HUES64 (cell line): ENCODE results near the gene CASKIN2.

ENCODE experiments used
- H3K27ac ChIP-seq: 2 replicates; pipeline ENCODE4 v1.7.0; 2013; ENCODE audit warnings: low read depth, low read length, inconsistent platforms
- H3K27me3 ChIP-seq: 2 replicates; pipeline ENCODE4 v1.6.1; 2013; ENCODE audit warnings: mild to moderate bottlenecking, low read length; ENCODE audit not compliant: insufficient read depth
- H3K36me3 ChIP-seq: 2 replicates; pipeline ENCODE4 v1.6.1; 2013; ENCODE audit warnings: mild to moderate bottlenecking, low read length; ENCODE audit not compliant: insufficient read depth
- H3K4me1 ChIP-seq: 2 replicates; pipeline ENCODE4 v1.6.1; 2013; ENCODE audit warnings: mild to moderate bottlenecking, low read length, moderate library complexity; ENCODE audit not compliant: insufficient read depth
- H3K4me3 ChIP-seq: 2 replicates; pipeline ENCODE4 v1.5.1; 2013; ENCODE audit warnings: mild to moderate bottlenecking, low read length, moderate library complexity
- H3K9ac ChIP-seq: 2 replicates; pipeline ENCODE4 v1.6.1; 2013; ENCODE audit warnings: mild to moderate bottlenecking, low read depth, low read length
- H3K9me3 ChIP-seq: 2 replicates; pipeline ENCODE4 v1.6.1; 2013; ENCODE audit warnings: low read depth, low read length; ENCODE audit not compliant: insufficient read depth
- WGBS: fragments of 150-250, 120-280 bp; methylation state at CpG from one replicate; pipeline ENCODE4 v1.1.7; 2013; ENCODE audit warnings: missing lambda C conversion rate; 5-methylcytosine and 5-hydroxymethylcytosine counted together

Gene CASKIN2

DNA sequence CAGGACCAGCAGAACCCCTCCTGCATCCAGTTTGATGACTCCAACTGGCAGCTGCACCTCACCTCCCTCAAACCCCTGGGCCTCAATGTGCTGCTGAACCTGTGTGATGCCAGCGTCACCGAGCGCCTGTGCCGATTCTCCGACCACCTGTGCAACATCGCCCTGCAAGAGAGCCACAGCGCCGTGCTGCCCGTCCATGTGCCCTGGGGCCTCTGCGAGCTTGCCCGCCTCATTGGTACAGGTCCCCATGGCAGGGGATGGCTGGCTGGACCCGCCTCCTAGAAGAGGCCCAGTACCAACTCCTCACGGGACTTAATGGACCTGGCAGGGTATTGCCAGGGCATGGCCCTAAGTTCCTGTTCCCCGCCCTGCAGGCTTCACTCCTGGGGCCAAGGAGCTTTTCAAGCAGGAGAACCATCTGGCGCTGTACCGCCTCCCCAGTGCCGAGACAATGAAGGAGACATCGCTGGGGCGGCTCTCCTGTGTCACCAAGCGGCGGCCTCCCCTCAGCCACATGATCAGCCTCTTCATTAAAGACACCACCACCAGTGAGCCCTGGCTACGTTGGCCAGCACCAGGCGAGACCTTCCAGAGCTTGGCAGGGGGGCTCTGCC, 22.7 kb downstream of the CASKIN2 start:
- Histone ChIP-seq H3K4me1 (no peaks in the 10 kb centered on the region), H3K9me3 (no peaks in the 10 kb centered on the region), H3K27ac (no peak overlapping the region), H3K36me3 (peaks cover 44% of the 10 kb centered on the region), H3K4me3 (no peak overlapping the region), H3K9ac (no peak overlapping the region), H3K27me3 (no peaks in the 10 kb centered on the region)
- WGBS = 90% methylated on average over 23 of the region's 23 CpGs

DNA sequence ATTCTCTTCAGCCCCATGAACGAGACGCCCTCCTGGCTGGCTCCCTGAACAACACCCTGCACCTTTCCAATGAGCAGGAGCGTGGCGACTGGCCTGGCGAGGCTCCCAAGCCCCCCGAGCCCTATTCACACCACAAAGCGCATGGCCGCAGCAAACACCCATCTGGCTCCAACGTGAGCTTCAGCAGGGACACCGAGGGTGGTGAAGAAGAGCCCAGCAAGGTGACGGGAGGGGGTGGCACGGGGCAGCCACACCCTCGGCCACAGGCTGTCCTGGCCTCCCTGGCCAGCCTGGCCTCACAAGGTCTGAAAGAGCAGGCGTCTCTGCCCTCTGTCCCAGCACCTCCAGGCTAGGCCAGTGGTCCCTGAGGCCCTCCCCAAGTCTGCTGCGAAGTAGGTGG, 23.7 kb downstream of the CASKIN2 start:
- Histone ChIP-seq H3K36me3 (peaks cover 37% of the 10 kb centered on the region), H3K9ac (no peak overlapping the region)
- 91% methylated on average over 15 of the region's 15 CpGs for WGBS

DNA sequence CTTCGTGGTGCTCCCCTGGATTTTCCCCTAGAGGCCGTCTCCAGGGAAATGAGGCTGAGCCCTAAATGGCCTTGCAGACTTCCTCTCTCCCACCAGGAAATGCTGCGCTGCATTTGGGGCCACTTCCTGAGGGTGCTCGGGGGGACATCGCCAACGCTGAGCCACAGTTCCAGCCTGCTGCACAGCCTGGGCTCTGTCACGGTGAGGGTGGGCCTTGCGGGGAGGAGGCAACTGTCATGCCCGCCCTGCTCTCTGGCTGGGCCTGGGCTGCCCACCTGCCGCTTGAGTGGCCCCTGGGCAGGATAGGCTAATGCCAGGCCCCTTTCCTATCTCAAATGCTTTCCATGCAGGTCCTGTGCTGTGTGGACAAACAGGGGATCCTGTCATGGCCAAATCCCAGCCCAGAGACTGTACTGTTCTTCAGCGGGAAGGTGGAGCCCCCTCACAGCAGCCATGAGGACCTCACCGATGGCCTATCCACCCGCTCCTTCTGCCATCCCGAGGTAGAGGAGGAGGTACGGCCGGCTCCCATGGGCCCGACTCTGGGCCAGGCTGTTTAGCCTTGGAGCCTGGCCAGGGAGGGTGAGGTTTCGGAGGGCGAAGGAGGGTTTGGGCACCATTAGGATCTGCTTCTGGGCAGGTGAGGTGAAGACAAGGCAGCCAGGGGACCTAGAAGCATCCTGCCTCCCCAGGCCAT, 24.2 kb downstream of the CASKIN2 start:
- Histone ChIP-seq H3K9me3 (no peaks in the 10 kb centered on the region), H3K9ac (no peak overlapping the region), H3K4me1 (no peaks in the 10 kb centered on the region), H3K27ac (no peak overlapping the region), H3K36me3 (peaks cover 32% of the 10 kb centered on the region), H3K27me3 (no peaks in the 10 kb centered on the region), H3K4me3 (no peak overlapping the region)
- WGBS = 95% methylated on average over 19 of the region's 19 CpGs

More for the DNA sequence above, 23.7 kb downstream of the CASKIN2 start:
- Histone ChIP-seq H3K4me1 (no peaks in the 10 kb centered on the region), H3K27me3 (no peaks in the 10 kb centered on the region), H3K4me3 (no peak overlapping the region), H3K27ac (no peak overlapping the region), H3K9me3 (no peaks in the 10 kb centered on the region)

DNA sequence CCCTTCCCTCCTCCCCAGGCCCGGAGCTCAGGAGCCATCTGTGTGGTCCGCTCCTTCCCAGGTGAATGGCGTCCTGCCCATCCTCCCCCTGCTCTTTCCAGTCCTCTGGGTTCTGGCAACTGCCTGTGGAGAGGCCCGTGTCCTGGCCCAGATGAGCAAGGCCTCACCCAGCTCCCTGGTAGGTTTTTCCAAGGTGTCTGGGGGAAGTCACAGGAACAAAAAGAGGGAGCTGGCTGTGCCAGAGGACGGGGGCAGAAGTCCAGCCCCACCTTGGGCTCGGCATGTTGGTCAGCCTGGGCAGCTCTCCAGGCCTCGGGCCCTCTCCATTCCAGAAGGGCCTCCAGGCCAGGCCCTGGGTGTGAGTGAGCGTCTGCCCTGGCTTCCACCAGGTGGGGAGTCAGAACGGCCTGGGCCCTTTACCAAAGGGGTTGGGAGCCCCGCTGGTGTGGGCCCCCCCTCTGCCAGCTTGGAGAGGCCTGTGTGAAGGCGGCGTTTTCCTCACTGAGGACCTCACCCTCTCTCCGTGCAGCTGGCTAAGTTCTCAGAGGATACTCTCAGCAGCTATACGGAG, 25.1 kb downstream of the CASKIN2 start:
- WGBS = 92% methylated on average over 14 of the region's 14 CpGs
- no peaks in the 10 kb centered on the region for H3K27me3 ChIP-seq
- peaks cover 31% of the 10 kb centered on the region for H3K36me3 ChIP-seq
- no peak overlapping the region for H3K4me3 ChIP-seq
- H3K27ac ChIP-seq = no peak overlapping the region
- no peaks in the 10 kb centered on the region for H3K9me3 ChIP-seq
- no peak overlapping the region for H3K9ac ChIP-seq
- H3K4me1 ChIP-seq = no peaks in the 10 kb centered on the region

DNA sequence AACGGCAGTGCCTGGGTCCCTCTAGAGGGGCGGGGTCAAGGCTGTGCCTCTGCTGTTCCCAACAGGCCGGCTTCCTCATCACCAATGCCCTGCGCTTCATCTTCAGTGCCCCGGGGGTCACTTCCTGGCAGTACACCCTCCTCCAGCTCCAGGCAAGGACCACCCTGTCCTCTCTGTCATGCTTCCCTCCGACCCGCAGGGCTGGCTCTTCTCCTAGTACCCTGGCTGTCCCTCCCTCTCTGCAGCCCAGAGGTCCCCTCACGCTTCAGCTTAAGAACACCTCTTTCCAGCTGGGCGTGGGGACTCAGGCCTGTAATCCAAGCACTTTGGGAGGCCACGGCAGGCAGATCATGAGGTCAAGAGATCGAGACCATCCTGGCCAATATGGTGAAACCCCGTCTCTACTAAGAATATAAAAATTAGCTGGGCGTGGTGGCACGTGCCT, 25.8 kb downstream of the CASKIN2 start:
- no peak overlapping the region for H3K4me3 ChIP-seq
- no peaks in the 10 kb centered on the region for H3K27me3 ChIP-seq
- WGBS = 81% methylated on average over 14 of the region's 14 CpGs
- no peak overlapping the region for H3K27ac ChIP-seq
- no peaks in the 10 kb centered on the region for H3K9me3 ChIP-seq
- H3K9ac ChIP-seq = no peak overlapping the region
- peaks cover 26% of the 10 kb centered on the region for H3K36me3 ChIP-seq
- no peaks in the 10 kb centered on the region for H3K4me1 ChIP-seq

DNA sequence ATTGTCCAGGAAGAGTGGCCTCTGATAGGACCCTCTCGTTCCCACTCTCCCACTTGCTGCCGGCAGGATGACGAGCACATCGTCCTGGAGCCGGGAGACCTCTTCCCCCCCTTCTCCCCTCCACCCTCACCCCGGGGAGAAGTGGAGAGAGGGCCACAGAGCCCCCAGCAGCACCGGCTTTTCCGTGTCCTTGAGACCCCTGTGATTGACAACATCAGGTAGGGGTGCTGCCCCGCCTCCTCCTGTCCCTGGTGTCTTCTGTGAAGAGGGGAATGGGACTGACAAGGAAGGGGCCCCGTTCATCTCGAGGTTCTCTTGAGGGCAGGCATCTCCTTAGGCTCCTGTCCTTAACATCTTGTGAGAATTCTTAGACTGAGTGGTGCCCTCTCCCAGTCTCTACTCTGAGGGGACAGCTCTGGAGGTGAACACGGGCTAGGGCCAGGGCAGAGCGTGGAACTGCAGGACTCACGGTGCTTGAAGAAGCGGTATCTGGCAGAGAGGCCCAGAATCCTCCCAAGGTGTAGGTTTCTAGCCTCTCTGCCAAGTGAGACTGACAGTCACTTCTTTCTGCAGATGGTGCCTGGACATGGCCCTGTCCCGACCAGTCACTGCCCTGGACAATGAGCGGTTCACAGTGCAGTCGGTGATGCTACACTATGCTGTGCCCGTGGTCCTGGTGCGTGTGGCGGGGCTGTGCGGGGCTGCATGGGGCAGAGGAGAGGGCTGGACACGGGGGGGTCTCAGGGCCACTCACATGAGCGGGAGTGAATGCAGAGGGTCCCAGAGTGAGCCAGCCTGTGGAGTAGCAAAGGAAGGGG, 26.4 kb downstream of the CASKIN2 start:
- H3K27ac ChIP-seq = no peak overlapping the region
- no peak overlapping the region for H3K4me3 ChIP-seq
- H3K9me3 ChIP-seq = no peaks in the 10 kb centered on the region
- no peaks in the 10 kb centered on the region for H3K27me3 ChIP-seq
- 93% methylated on average over 24 of the region's 24 CpGs for WGBS
- no peaks in the 10 kb centered on the region for H3K4me1 ChIP-seq
- H3K9ac ChIP-seq = no peak overlapping the region
- H3K36me3 ChIP-seq = peaks cover 19% of the 10 kb centered on the region

DNA sequence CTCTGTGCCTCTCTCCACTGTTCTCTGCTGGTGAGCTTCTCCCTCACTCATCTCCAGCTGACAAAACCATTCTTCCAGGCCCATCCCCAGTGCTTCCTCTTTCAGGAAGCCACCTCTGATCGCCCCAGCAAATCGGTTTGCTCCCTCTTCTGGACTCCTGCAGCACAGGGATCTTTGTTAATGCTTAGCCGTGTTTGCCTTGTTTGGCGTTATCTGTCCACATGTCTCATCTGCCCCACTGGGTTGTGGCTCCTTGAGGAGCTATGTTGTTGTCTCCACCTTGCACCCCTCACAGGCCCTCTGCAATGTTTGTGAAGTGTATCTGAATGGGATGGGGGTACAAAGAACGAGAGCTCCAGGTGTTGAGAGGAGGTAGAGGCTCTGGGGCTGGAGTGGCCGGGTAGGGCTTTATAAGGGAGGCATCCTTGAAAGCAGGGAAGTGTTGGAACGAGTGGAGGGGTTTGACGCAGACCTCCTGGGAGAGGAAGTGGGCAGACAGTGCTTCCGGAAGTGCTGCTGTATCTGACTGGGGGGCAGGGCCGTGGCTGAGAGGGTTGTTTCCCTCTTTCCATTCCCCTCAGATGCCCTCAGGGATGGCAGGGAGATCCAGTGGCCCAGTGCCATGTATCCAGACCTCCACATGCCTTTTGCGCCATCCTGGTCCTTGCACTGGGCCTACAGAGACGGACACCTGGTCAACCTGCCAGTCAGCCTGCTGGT, 27.8 kb downstream of the CASKIN2 start:
- Histone ChIP-seq H3K36me3 (peaks cover 10% of the 10 kb centered on the region; the same call in 1 of the 2 replicates), H3K27me3 (no peaks in the 10 kb centered on the region), H3K27ac (no peak overlapping the region), H3K4me3 (no peak overlapping the region), H3K4me1 (no peaks in the 10 kb centered on the region), H3K9ac (no peak overlapping the region), H3K9me3 (no peaks in the 10 kb centered on the region)
- 87% methylated on average over 12 of the region's 12 CpGs for WGBS

DNA sequence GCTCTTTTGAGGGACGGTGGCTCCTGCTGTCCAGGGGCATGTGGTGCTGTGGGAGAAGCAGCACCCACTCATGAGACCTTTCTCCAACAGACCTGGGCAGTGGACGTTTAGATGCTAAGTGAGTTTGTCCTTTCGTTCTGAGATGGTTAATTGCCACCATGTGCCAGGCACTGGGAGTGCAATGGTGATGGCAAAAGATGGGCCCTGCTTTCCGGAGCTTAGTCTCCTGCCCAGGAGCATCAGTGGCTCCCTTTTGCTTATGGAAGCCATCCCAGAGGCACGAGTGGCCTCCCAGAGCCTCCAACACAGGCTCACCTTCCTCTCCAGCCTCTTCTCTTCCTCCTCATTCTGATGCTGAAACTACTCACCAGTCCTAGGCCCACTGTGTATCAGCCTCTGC, 28.4 kb downstream of the CASKIN2 start:
- no peaks in the 10 kb centered on the region for H3K27me3 ChIP-seq
- H3K4me1 ChIP-seq = no peaks in the 10 kb centered on the region
- no peak overlapping the region for H3K27ac ChIP-seq
- no peak overlapping the region for H3K9ac ChIP-seq
- 0 out of 2 replicates have a peak, but pooled peaks cover 8% of the 10 kb centered on the region for H3K36me3 ChIP-seq
- H3K4me3 ChIP-seq = no peak overlapping the region
- 95% methylated on average over 5 of the region's 5 CpGs for WGBS
- H3K9me3 ChIP-seq = no peaks in the 10 kb centered on the region

DNA sequence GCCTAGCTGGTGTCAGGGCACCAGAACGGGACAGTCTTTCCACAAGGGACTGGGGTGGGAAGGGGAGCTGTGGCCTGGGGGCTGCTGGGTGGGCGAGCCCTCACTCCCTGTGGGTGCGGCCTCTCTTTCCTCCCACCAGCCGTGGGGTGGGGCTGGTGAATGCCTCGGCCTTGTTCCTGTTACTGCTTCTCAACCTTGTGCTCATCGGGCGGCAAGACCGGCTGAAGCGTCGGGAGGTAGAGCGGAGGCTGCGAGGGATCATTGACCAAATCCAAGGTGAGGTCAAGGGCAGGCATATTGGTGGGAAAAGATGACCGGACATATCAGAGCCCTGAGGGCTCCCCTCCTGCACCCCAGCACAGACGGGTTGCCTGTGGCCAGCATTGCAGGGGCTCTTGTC, 29.2 kb downstream of the CASKIN2 start:
- Histone ChIP-seq H3K4me1 (0 out of 2 replicates have a peak, but pooled peaks cover 4% of the 10 kb centered on the region), H3K27ac (no peak overlapping the region), H3K36me3 (0 out of 2 replicates have a peak, but pooled peaks cover 8% of the 10 kb centered on the region), H3K27me3 (no peaks in the 10 kb centered on the region), H3K4me3 (no peak overlapping the region), H3K9ac (no peak overlapping the region), H3K9me3 (no peaks in the 10 kb centered on the region)
- 94% methylated on average over 14 of the region's 14 CpGs for WGBS

DNA sequence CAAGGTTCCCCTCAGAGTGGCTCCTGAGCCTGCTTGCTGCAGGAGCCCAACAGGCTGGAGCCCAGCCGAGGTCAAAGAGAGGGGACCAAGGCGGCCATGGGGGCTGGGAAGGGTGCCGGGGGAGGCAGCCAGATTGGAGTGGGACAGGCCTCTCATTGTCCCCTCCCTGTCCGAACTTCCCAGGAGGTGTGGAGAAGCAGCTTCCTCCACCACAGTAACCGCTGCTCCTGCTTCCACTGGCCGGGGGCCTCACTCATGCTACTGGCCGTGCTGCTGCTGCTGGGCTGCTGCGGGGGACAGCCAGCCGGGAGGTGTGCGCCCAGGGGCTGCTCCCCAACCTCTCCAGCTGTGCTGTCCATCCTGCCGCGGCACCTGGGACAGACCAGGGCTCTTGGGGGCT, 29.6 kb downstream of the CASKIN2 start:
- Histone ChIP-seq H3K9me3 (no peaks in the 10 kb centered on the region), H3K27ac (no peak overlapping the region), H3K4me1 (0 out of 2 replicates have a peak, but pooled peaks cover 4% of the 10 kb centered on the region), H3K27me3 (no peaks in the 10 kb centered on the region), H3K36me3 (0 out of 2 replicates have a peak, but pooled peaks cover 5% of the 10 kb centered on the region), H3K4me3 (no peak overlapping the region), H3K9ac (no peak overlapping the region)
- WGBS = 96% methylated on average over 12 of the region's 12 CpGs
